Stomach (tissue), 4 donors: ENCODE results near the gene ATIC.

Source experiments
- CTCF ChIP-seq, 7 experiments: fragments of 450-650 bp in 4 of 7; fragments of 200-600 bp in 3 of 7; sonication (generic) in 3 of 7; IDR thresholded peaks; one replicate each; pipeline ENCODE4 v1.5.1; 2016 to 2019; ENCODE audit warnings: antibody characterized with exemption in 7 of 7, control low read depth in 2 of 7, mild to moderate bottlenecking in 1 of 7
- POLR2A ChIP-seq, 4 donors: fragments of 450-650 bp; IDR thresholded peaks; one replicate each; pipeline ENCODE4 v1.6.1; 2016; ENCODE audit warnings: antibody characterized with exemption in 4 of 4, control low read depth in 2 of 4, mild to moderate bottlenecking in 1 of 4, moderate library complexity in 1 of 4
- POLR2AphosphoS5 ChIP-seq, 3 donors: sonication (generic); formaldehyde crosslinking; IDR thresholded peaks; one replicate each; pipeline ENCODE4 v1.6.1; 2016; ENCODE audit warnings: antibody characterized with exemption in 3 of 3

- TF ChIP-seq POLR2AphosphoS5 (IDR thresholded peaks at IDR 0.05) (no peak), CTCF (IDR thresholded peaks at IDR 0.05) (no peak), POLR2A (IDR thresholded peaks at IDR 0.05) (no peak)
Measured at GRCh38 chr2:215397632-215398341, 85.9 kb downstream of the ATIC start.
